ENCODE measurements around the gene SLC11A2.

The SLC11A2 gene

DNA sequence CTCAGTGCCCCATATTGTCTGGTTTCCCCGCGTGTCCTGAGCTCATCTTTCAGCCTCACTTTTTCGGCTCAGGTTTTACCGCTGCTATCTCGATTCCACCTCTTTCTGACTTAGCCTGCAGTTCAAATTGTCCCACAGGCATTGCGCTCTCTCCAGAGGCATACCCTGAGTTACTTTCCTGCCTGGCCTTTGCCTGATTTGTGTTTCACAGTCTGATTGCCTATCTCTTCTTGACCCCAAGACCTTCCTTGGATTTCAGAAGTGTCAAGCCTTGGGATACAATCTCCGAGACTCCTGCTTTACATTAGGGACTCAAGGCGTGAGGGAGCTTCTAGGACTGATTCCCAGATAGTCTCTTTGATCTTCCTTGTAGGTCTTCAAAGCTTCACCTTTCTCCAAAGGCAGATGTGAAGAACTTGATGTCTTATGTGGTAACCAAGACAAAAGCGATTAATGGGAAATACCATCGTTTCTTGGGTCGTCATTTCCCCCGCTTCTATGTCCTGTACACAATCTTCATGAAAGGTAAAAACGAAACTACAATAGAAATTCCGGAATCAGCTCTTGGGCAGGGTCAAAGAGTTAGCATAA lies 22.6 kb upstream of the SLC11A2 start:
- TF ChIP-seq, protein P1, sequence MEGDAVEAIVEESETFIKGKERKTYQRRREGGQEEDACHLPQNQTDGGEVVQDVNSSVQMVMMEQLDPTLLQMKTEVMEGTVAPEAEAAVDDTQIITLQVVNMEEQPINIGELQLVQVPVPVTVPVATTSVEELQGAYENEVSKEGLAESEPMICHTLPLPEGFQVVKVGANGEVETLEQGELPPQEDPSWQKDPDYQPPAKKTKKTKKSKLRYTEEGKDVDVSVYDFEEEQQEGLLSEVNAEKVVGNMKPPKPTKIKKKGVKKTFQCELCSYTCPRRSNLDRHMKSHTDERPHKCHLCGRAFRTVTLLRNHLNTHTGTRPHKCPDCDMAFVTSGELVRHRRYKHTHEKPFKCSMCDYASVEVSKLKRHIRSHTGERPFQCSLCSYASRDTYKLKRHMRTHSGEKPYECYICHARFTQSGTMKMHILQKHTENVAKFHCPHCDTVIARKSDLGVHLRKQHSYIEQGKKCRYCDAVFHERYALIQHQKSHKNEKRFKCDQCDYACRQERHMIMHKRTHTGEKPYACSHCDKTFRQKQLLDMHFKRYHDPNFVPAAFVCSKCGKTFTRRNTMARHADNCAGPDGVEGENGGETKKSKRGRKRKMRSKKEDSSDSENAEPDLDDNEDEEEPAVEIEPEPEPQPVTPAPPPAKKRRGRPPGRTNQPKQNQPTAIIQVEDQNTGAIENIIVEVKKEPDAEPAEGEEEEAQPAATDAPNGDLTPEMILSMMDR (IDR thresholded peaks at IDR 0.05; ENCODE audit: insufficient read depth, low read depth, low read length, missing control alignments), result no peak
- peak overlapping the region; percentile 91 for H3K4me3 ChIP-seq (ENCODE audit: low read length)
- DNase-seq (ENCODE audit: low read depth), result no peak

DNA sequence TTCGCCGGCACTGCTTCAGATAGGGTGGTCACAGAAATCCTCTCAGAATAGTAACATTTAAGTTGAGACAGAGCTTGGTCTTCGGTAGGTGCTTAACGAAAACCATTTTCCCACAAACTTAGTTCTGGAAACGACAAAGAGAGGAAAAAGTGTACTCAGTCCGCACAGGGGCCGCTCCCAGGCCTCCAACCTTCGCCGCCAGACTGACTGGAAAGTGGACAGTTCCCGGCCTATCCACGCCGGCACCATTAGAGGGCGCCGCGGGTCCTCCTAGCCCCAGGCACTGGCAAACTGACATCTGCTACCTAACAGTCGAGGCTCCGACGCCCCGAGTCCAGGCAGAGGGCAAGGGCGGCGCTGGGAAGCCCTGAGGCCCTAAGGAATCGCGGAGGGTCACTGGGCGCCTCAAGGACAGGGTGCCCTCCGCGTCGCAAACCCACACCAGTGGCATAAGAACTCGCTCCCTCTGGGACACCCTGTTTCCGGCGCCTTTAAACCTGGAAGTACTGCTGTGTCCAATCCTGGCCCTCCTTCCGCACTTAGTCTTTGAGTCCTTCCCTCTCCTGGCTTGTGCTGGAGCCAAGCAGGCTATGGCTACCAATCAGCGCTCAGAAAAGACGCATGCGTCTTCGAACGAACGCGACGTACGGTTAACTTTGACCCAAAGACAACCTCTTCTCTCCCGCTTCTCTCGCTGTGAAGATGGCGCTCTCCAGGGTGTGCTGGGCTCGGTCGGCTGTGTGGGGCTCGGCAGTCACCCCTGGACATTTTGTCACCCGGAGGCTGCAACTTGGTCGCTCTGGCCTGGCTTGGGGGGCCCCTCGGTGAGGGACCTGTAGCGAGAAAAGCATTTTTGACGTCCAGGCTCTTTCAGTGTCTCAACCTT lies 21.7 kb upstream of the SLC11A2 start, which contains the start of gene LETMD1:
TSS of gene LETMD1 (plus strand) at position 673 of the 886 bp plus-strand sequence. CDS start at position 703, 30 bp downstream.
- peak; percentile 100 for DNase-seq (ENCODE audit: low read depth)
- TF ChIP-seq, protein P1 (IDR thresholded peaks at IDR 0.05; ENCODE audit: insufficient read depth, low read depth, low read length, missing control alignments), result peak; percentile 80
- peak within 1 kb of the TSS; percentile 91 for H3K4me3 ChIP-seq (ENCODE audit: low read length)

DNA sequence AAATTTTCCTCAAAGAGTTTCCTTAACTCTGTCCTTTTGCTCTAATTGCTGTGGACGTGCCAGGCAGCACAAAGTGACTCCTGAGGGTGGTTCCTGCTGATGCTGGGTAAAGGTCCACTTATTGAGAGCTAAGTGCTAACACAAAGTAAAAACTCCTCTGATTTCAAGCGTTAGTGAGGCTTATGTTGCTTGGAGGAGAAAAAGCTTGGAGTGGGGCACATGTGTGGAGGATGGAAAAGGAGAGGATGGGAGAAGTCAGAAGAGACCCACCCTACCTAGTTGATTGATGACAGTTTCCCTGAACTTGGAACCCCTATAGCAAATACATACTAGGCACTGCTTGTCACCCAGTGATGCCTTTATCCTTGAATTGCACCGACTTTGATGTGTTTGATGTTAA lies 10.1 kb upstream of the SLC11A2 start:
- DNase-seq (ENCODE audit: low read depth), result no peak
- H3K4me3 ChIP-seq (ENCODE audit: low read length), result no peak overlapping the region
- TF ChIP-seq, protein P1 (IDR thresholded peaks at IDR 0.05; ENCODE audit: insufficient read depth, low read depth, low read length, missing control alignments), result no peak

DNA sequence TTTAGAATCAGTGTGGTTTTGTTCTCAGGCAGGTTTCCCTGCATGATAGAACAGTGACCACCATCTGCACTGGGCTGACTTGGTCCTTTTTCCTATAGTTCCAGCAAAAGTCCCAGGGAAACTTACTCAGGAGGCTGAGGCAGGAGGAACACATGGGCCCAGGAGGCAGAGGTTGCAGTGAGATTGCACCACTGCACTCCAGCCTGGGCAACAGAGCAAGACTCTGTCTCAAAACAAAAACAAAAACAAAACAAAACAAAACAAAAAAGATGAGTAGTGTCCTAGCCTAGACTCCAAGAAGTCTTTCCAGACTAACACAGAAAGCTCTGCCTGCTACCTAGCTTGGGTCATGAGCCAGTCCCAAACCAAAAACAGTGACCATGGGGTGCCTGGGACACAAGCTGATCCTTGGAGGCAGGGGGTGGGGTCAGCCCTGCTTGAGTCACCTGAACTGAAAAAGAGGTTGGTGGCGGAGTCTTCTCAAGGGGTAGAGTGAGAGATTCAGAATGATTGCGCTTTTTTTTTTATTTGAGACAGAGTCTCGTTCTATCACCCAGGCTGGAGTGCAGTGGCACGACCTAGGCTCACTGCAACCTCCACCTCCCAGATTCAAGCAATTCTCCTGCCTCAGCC lies 7.4 kb upstream of the SLC11A2 start:
- no peak for DNase-seq (ENCODE audit: low read depth)
- H3K4me3 ChIP-seq (ENCODE audit: low read length), result no peak overlapping the region
- TF ChIP-seq, protein P1 (IDR thresholded peaks at IDR 0.05; ENCODE audit: insufficient read depth, low read depth, low read length, missing control alignments), result no peak

DNA sequence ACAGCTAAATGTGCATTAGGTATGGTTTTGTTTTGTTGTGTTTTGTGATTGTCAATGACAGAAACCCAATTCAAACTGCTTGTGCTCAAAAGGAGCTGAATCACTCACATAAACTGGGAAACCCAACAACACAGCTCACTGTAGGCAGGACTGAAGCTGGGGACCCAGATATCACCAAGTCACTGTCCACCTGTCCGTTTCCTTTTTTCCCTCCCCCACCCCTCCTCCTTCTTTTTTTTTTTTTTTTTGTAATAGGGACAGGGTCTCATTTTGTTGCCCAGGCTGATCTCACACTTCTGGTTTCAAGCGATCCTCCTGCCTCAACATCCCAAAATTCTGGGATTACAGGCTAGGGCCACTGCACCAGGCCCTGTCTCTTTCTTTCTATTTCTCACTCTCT lies 6.9 kb upstream of the SLC11A2 start:
- no peak for DNase-seq (ENCODE audit: low read depth)
- TF ChIP-seq, protein P1 (IDR thresholded peaks at IDR 0.05; ENCODE audit: insufficient read depth, low read depth, low read length, missing control alignments), result no peak
- H3K4me3 ChIP-seq (ENCODE audit: low read length), result no peak overlapping the region

DNA sequence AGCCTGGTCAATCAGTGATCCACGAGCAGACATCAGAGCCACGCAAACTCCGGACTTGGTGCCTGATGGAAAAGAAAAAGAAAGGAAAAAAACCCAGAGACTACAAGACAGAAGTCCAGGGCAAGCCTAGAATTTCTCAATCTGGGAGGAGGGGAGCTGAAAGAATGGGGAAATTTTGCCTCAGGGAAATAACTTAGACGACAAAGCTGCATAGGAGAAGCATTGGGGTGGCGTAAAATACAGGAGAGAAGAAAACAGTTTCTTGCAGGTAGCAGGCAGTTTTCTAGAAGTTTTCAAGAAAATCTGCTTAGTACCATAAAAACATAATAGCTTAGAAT lies 2.6 kb upstream of the SLC11A2 start:
- DNase-seq (ENCODE audit: low read depth), result peak; percentile 85
- TF ChIP-seq, protein P1 (IDR thresholded peaks at IDR 0.05; ENCODE audit: insufficient read depth, low read depth, low read length, missing control alignments), result no peak
- peak overlapping the region; percentile 43 for H3K4me3 ChIP-seq (ENCODE audit: low read length)

Data from epithelial cell of esophagus (primary cell).